AG04449 (cell line): ENCODE results near the gene AGPAT4.

Experiments
- CTCF ChIA-PET: fragments of 350-600 bp; formaldehyde crosslinking; extraction: SDS; loops from one replicate; lab custom pipeline; 2021; ENCODE audit warnings: antibody characterized with exemption; lab: Yijun Ruan, JAX
- POLR2A ChIA-PET: fragments of 400-600, 350-600 bp; formaldehyde crosslinking; extraction: SDS; loops from one replicate; lab custom pipeline; 2020; ENCODE audit warnings: antibody characterized with exemption, inconsistent platforms; lab: Yijun Ruan, JAX
- DNase-seq: peaks from one replicate; pipeline ENCODE4 v3.0.0-alpha.2; 2010; ENCODE audit warnings: low read depth, low spot score
- H3K4me3 ChIP-seq: 2 replicates; pipeline ENCODE4 v1.5.1; 2011; ENCODE audit warnings: low read depth, mild to moderate bottlenecking, control low read depth, low read length
- CTCF ChIP-seq: IDR thresholded peaks from one replicate; pipeline ENCODE4 v1.5.1; 2011; ENCODE audit warnings: mild to moderate bottlenecking, moderate library complexity, low read length, control low read depth, inconsistent platforms; ENCODE audit not compliant: insufficient read depth; ENCODE audit errors: missing control alignments

The AGPAT4 gene

GRCh38 chr6:161117942-161118341 is 155.9 kb downstream of the AGPAT4 start:
- TF ChIP-seq CTCF, result no peak
- ChIA-PET CTCF (interaction anchor here (1.3 to 1.4 kb wide), 2 partner anchors 10 to 253 kb away, joined by 3 to 4 read pairs; no protein-coding TSS in a partner anchor), POLR2A (interaction anchor here (0.6 kb wide), 1 partner anchor 950 kb away, joined by 3 read pairs; no protein-coding TSS in a partner anchor)
- H3K4me3 ChIP-seq, result no peak overlapping the region
- DNase-seq, result no peak

- DNase-seq, result no peak
- no peak for TF ChIP-seq CTCF
- no peak overlapping the region for H3K4me3 ChIP-seq
- CTCF ChIA-PET, result interaction anchor here (0.9 to 1.4 kb wide), 3 partner anchors 11 to 383 kb away, joined by 3 to 4 read pairs (median 3); no protein-coding TSS in a partner anchor
- POLR2A ChIA-PET, result no interaction called here
Observed at GRCh38 chr6:161117308-161117707, 156.6 kb downstream of the AGPAT4 start.

GRCh38 chr6:161116554-161116953 is 157.3 kb downstream of the AGPAT4 start:
- no peak for TF ChIP-seq CTCF
- ChIA-PET POLR2A (interaction anchor here (1.1 kb wide), 1 partner anchor 19 kb away, joined by 3 read pairs; no protein-coding TSS in a partner anchor), CTCF (interaction anchor here (1.3 to 1.4 kb wide), 2 partner anchors 11 to 254 kb away, joined by 3 to 4 read pairs; no protein-coding TSS in a partner anchor)
- no peak for DNase-seq
- H3K4me3 ChIP-seq, result no peak overlapping the region

- no peak for DNase-seq
- ChIA-PET CTCF (interaction anchor here (1.6 kb wide), 1 partner anchor 255 kb away, joined by 5 read pairs; no protein-coding TSS in a partner anchor), POLR2A (interaction anchor here (1.1 kb wide), 1 partner anchor 20 kb away, joined by 3 read pairs; no protein-coding TSS in a partner anchor)
- H3K4me3 ChIP-seq, result no peak overlapping the region
- TF ChIP-seq CTCF, result no peak
Observed at GRCh38 chr6:161115468-161115867, 158.4 kb downstream of the AGPAT4 start.

GRCh38 chr6:161111261-161111660 is 162.6 kb downstream of the AGPAT4 start:
- ChIA-PET CTCF (interaction anchor here (0.9 kb wide), 1 partner anchor 259 kb away, joined by 4 read pairs; no protein-coding TSS in a partner anchor), POLR2A (no interaction called here)
- DNase-seq, result no peak
- no peak for TF ChIP-seq CTCF
- H3K4me3 ChIP-seq, result no peak overlapping the region

GRCh38 chr6:161110028-161110779 is 163.7 kb downstream of the AGPAT4 start:
- no peak for TF ChIP-seq CTCF
- no peak for DNase-seq
- no peak overlapping the region for H3K4me3 ChIP-seq
- ChIA-PET POLR2A (no interaction called here), CTCF (interaction anchor here (2.9 kb wide), 1 partner anchor 261 kb away, joined by 15 read pairs; no protein-coding TSS in a partner anchor)
